H9 (cell line): ENCODE data around the gene NOD1. TPM values are rescaled to one million over a fixed set of nuclear protein-coding genes. Genes with fewer than 3 reads are reported as not detected.
"Not testable (repeated sequence)": the region's sequence is repeated elsewhere in the genome, so short reads cannot be mapped to it uniquely, and the experiment has no call there.

Experiments used
- DNase-seq: peaks from one replicate; pipeline ENCODE4 v3.0.0-alpha.2; 2017
- H2AFZ ChIP-seq: one replicate; pipeline ENCODE4 v1.6.1; 2013; ENCODE audit warnings: mild to moderate bottlenecking, low read length, control low read depth, moderate library complexity
- H2AK5ac ChIP-seq: 2 replicates; pipeline ENCODE4 v1.6.1; 2013; ENCODE audit warnings: low read length, control low read depth, mixed read lengths; ENCODE audit not compliant: insufficient read length
- H2BK120ac ChIP-seq: one replicate; pipeline ENCODE4 v1.6.1; 2013; ENCODE audit warnings: low read depth, mild to moderate bottlenecking, low read length, control low read depth, inconsistent platforms; ENCODE audit not compliant: poor library complexity, severe bottlenecking
- H2BK12ac ChIP-seq: 2 replicates; pipeline ENCODE4 v1.6.1; 2013; ENCODE audit warnings: low read length, control low read depth, mixed read lengths, low read depth; ENCODE audit not compliant: insufficient read length
- H2BK15ac ChIP-seq: 2 replicates; pipeline ENCODE4 v1.6.1; 2013; ENCODE audit warnings: low read depth, low read length, control low read depth
- H2BK20ac ChIP-seq: one replicate; pipeline ENCODE4 v1.6.1; 2013; ENCODE audit warnings: low read depth, mild to moderate bottlenecking, low read length, control low read depth, inconsistent platforms; ENCODE audit not compliant: poor library complexity, severe bottlenecking
- H2BK5ac ChIP-seq: 2 replicates; pipeline ENCODE4 v1.6.1; 2013; ENCODE audit warnings: low read length, control low read depth, mixed read lengths; ENCODE audit not compliant: insufficient read length
- H3K14ac ChIP-seq: 2 replicates; pipeline ENCODE4 v1.6.1; 2013; ENCODE audit warnings: low read length, control low read depth; ENCODE audit not compliant: insufficient read depth
- H3K18ac ChIP-seq: 2 replicates; pipeline ENCODE4 v1.6.1; 2013; ENCODE audit warnings: low read depth, mild to moderate bottlenecking, mixed read lengths, low read length, control low read depth; ENCODE audit not compliant: insufficient read length
- H3K23ac ChIP-seq: 2 replicates; pipeline ENCODE4 v1.6.1; 2013; ENCODE audit warnings: low read length, control low read depth, mixed read lengths, low read depth; ENCODE audit not compliant: insufficient read length
- H3K23me2 ChIP-seq: 2 replicates; pipeline ENCODE4 v1.6.1; 2013; ENCODE audit warnings: low read depth, mild to moderate bottlenecking, mixed read lengths, low read length, control low read depth; ENCODE audit not compliant: insufficient read length, poor library complexity, severe bottlenecking
- H3K27ac ChIP-seq: 2 replicates; pipeline ENCODE4 v1.5.1; 2013; ENCODE audit warnings: low read length, control low read depth, mixed read lengths, low read depth; ENCODE audit not compliant: insufficient read length
- H3K27me3 ChIP-seq: 2 replicates; pipeline ENCODE4 v1.6.1; 2013; ENCODE audit warnings: low read length, control low read depth, inconsistent platforms; ENCODE audit not compliant: insufficient read depth
- H3K4ac ChIP-seq: 2 replicates; pipeline ENCODE4 v1.6.1; 2013; ENCODE audit warnings: low read depth, mild to moderate bottlenecking, control low read depth, inconsistent platforms, low read length, moderate library complexity
- H3K4me1 ChIP-seq: 2 replicates; pipeline ENCODE4 v1.6.1; 2013; ENCODE audit warnings: low read length, control low read depth, inconsistent platforms; ENCODE audit not compliant: insufficient read depth
- H3K4me2 ChIP-seq: 2 replicates; pipeline ENCODE4 v1.6.1; 2013; ENCODE audit warnings: low read length, control low read depth, mixed read lengths; ENCODE audit not compliant: insufficient read length, insufficient read depth
- H3K56ac ChIP-seq: 2 replicates; pipeline ENCODE4 v1.6.1; 2013; ENCODE audit warnings: low read depth, mild to moderate bottlenecking, mixed read lengths, low read length, control low read depth; ENCODE audit not compliant: insufficient read length
- H3K79me1 ChIP-seq: 2 replicates; pipeline ENCODE4 v1.6.1; 2013; ENCODE audit warnings: low read depth, mild to moderate bottlenecking, moderate library complexity, low read length, control low read depth, inconsistent platforms; ENCODE audit not compliant: insufficient read depth, poor library complexity, severe bottlenecking
- H3K79me2 ChIP-seq: 2 replicates; pipeline ENCODE4 v1.6.1; 2013; ENCODE audit warnings: low read length, control low read depth, inconsistent platforms; ENCODE audit not compliant: insufficient read depth
- H3K9ac ChIP-seq: 2 replicates; pipeline ENCODE4 v1.6.1; 2013; ENCODE audit warnings: low read length, control low read depth, mixed read lengths; ENCODE audit not compliant: insufficient read length; ENCODE audit errors: extremely low read depth
- H3K9me3 ChIP-seq: one replicate; pipeline ENCODE4 v1.6.1; 2013; ENCODE audit warnings: low read depth, low read length, inconsistent platforms; ENCODE audit not compliant: control insufficient read depth
- H3T11ph ChIP-seq: one replicate; pipeline ENCODE4 v1.6.1; 2013; ENCODE audit warnings: mild to moderate bottlenecking, low read length, control low read depth, inconsistent platforms
- H4K20me1 ChIP-seq: one replicate; pipeline ENCODE4 v1.6.1; 2013; ENCODE audit not compliant: control insufficient read depth, insufficient read length, insufficient read depth
- H4K5ac ChIP-seq: 2 replicates; pipeline ENCODE4 v1.6.1; 2013; ENCODE audit warnings: low read depth, mild to moderate bottlenecking, mixed read lengths, low read length, control low read depth; ENCODE audit not compliant: insufficient read length
- H4K8ac ChIP-seq: replicated peaks from 2 replicates; pipeline ENCODE4 v1.6.1; 2013; ENCODE audit warnings: low read length, control low read depth, mixed read lengths, low read depth; ENCODE audit not compliant: insufficient read length
- H4K91ac ChIP-seq: 2 replicates; pipeline ENCODE4 v1.6.1; 2013; ENCODE audit warnings: low read depth, mild to moderate bottlenecking, moderate library complexity, mixed read lengths, low read length, control low read depth; ENCODE audit not compliant: insufficient read length
- H3K27ac Mint-ChIP-seq, 3 experiments: 2 replicates in 2 of 3; 3 replicates in 1 of 3; pipeline ENCODE4 v1.8.0; 2020 to 2021; ENCODE audit warnings: mixed read lengths in 3 of 3, mild to moderate bottlenecking in 1 of 3, moderate library complexity in 1 of 3
- H3K27me3 Mint-ChIP-seq: 2 replicates; pipeline ENCODE4 v1.8.0; 2021; ENCODE audit warnings: low read depth, mild to moderate bottlenecking, moderate library complexity, mixed read lengths
- H3K36me3 Mint-ChIP-seq, 3 experiments: 2 replicates in 2 of 3; 3 replicates in 1 of 3; pipeline ENCODE4 v1.8.0; 2020 to 2021; ENCODE audit warnings: low read depth in 3 of 3, mixed read lengths in 3 of 3; ENCODE audit not compliant: insufficient read depth in 1 of 3
- H3K4me1 Mint-ChIP-seq, 2 experiments: 2 replicates each; pipeline ENCODE4 v1.8.0; 2020; ENCODE audit warnings: mixed read lengths in 2 of 2
- H3K4me3 Mint-ChIP-seq, 2 experiments: 2 replicates in 1 of 2; 3 replicates in 1 of 2; pipeline ENCODE4 v1.8.0; 2020 to 2021; ENCODE audit warnings: mild to moderate bottlenecking in 2 of 2, mixed read lengths in 2 of 2, moderate library complexity in 1 of 2
- H3K9me3 Mint-ChIP-seq, 2 experiments: 2 replicates in 1 of 2; 3 replicates in 1 of 2; pipeline ENCODE4 v1.8.0; 2020; ENCODE audit warnings: mild to moderate bottlenecking in 2 of 2, mixed read lengths in 2 of 2, moderate library complexity in 1 of 2
- WGBS: extraction: QIAGEN DNeasy Blood & Tissue Kit; methylation state at CpG from one replicate; pipeline ENCODE4 v1.1.7; 2013; ENCODE audit warnings: missing lambda C conversion rate, low lambda C conversion rate, mixed read lengths; ENCODE audit not compliant: insufficient read length; ENCODE audit errors: extremely low coverage; 5-methylcytosine and 5-hydroxymethylcytosine counted together
- total RNA-seq: library from RNA; stranded (reverse); gene quantifications from 2 replicates; pipeline ENCODE4 v1.2.1, GENCODE V29; 2021

The NOD1 gene
- total RNA-seq, 1 experiment from 2014 or later: 5.3 TPM

DNA sequence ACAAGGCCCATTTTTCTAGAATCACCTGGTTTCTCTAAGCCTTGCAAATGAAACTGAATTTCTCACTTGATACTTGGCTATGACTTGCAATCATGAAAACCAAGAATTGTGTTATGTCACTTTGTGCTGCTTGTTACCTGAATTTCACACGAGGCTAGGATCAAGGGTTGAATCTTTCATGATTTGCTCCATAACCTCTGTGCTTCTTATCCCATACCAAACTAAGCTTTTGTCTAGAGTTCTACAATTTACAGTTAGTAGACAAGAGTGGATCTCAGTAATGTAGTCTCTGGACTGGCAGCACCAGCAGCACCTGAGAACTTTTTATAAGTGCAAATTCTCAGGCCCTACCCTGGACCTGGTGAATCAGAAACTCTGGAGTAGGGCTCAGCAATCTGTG is 48.7 kb upstream of the NOD1 start:
- H3K4me3 Mint-ChIP-seq, H3K9me3 Mint-ChIP-seq: not testable (repeated sequence)

More for the DNA sequence above, 48.7 kb upstream of the NOD1 start:
- not testable (repeated sequence) for H3K18ac ChIP-seq, H4K8ac ChIP-seq, H3T11ph ChIP-seq, DNase-seq, H3K4me1 Mint-ChIP-seq, H3K79me2 ChIP-seq, H2BK15ac ChIP-seq, H3K23me2 ChIP-seq, H3K27me3 ChIP-seq, H3K79me1 ChIP-seq, H3K14ac ChIP-seq, H2BK5ac ChIP-seq, H3K9ac ChIP-seq, H4K91ac ChIP-seq, H3K27ac Mint-ChIP-seq, H3K9me3 ChIP-seq, H4K5ac ChIP-seq, H3K36me3 Mint-ChIP-seq, H3K4me2 ChIP-seq, H2BK12ac ChIP-seq, H3K4me1 ChIP-seq, H4K20me1 ChIP-seq, H2AFZ ChIP-seq, H3K4ac ChIP-seq, H2AK5ac ChIP-seq, H3K27ac ChIP-seq, H3K23ac ChIP-seq, H3K27me3 Mint-ChIP-seq, H2BK120ac ChIP-seq, H2BK20ac ChIP-seq, H3K56ac ChIP-seq
- no CpG with 5 or more reads among the region's 1 CpG for WGBS
